GM19372 (cell line): ENCODE data around the gene BBS9.
"Not testable (repeated sequence)": the region's sequence is repeated elsewhere in the genome, so short reads cannot be mapped to it uniquely, and the experiment has no call there.

Experiments used
- ATAC-seq: cut with Tn5 transposase; IDR thresholded peaks from one replicate; pipeline ENCODE4 v1.9.1; 2021; ENCODE audit warnings: mild to moderate bottlenecking, low read depth, moderate library complexity; ENCODE audit not compliant: unreplicated experiment

Gene BBS9

DNA sequence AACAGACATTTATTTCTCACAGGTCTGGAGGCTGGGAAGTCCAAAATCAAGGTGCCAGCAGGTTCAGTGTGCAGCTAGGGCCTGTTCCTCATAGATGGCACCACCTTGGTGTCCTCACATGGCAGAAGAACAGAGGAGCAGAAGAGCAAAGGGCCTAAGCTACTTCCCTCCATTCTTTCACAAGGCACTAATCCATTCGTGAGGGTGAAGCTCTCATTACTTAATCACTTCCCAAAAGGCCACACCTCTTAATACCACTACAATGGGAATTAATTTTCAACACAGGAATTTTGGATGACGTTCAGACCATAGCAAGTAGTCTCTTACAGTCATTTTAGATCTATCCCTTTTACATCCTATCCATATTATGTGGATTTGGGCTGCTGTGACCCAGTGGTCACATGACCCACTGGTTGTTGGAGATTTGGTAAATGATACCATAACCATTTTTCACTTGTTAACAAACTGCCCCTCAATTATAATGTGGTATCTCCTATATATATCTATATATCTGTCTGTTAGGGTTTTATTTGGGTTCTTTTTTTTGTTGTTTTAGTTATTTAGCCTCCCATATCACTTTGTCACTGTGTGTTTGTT, 63.4 kb downstream of the BBS9 start:
- ATAC-seq, result no peak

GRCh38 chr7:33193308-33193864, 64.0 kb downstream of the BBS9 start:
- ATAC-seq, result no peak

GRCh38 chr7:33195264-33195663, 65.9 kb downstream of the BBS9 start:
- ATAC-seq, result no peak

GRCh38 chr7:33196221-33196620, 66.9 kb downstream of the BBS9 start:
- no peak for ATAC-seq

- no peak for ATAC-seq
Observed at GRCh38 chr7:33200282-33200681, 70.9 kb downstream of the BBS9 start.

DNA sequence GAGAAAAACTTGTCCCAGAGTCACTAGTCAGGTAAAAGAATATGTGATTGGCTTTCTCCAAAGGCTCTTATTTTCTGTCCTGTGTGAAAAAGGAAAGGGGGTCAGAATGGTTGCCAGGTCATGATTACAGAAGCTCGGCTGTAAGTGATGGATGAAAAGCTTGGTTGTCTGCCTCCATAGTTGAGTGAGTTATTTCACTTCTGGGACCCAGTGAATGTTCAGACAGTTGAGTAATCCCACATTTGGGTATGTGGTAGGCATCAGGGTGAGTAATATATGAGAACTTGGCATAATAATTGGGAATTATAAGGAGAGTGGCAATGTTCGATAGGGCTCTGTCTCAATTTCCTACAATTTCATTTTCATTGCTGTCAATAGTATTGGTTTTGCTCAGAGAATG, 72.5 kb downstream of the BBS9 start:
- ATAC-seq, result no peak

DNA sequence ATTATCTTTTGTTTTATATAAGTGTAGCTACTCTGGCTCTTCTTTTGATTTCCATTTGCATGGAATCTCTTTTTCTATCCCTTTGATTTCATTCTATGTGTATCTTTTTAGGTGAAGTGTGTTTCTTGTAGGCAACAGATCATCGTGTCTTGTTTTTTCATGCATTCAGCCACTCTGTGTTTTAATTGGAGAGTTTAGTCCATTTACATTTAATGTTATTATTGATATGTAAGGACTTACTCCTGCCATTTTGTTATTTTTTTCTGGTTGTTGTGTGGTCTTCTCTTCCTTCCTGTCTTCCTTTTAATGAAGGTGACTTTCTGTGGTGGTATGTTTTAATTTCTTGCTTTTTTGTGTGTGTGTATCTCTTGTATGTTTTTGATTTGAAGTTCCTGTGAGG, 81.6 kb downstream of the BBS9 start:
- ATAC-seq, result no peak

GRCh38 chr7:33212144-33212543, 82.8 kb downstream of the BBS9 start:
- ATAC-seq, result no peak

GRCh38 chr7:33215992-33216391, 86.6 kb downstream of the BBS9 start:
- ATAC-seq, result no peak

DNA sequence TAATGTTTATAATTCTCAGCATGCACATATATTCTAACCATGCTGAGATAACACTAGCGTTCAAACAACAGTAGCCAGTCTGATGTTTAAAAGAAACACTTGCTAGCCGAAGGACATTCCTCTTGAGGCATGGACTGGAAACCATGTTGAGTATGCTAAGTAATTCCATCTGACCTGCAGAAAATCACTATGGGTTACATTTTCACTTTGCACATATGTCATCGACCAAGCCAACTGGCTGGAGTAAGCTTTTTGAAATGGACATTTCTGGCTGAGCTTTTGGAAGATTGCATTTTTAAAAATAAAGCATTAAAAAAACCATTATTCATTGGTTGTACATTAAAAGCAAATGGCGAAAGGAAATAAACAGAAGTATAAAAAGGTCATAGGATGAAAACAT, 88.2 kb downstream of the BBS9 start:
- ATAC-seq, result no peak

DNA sequence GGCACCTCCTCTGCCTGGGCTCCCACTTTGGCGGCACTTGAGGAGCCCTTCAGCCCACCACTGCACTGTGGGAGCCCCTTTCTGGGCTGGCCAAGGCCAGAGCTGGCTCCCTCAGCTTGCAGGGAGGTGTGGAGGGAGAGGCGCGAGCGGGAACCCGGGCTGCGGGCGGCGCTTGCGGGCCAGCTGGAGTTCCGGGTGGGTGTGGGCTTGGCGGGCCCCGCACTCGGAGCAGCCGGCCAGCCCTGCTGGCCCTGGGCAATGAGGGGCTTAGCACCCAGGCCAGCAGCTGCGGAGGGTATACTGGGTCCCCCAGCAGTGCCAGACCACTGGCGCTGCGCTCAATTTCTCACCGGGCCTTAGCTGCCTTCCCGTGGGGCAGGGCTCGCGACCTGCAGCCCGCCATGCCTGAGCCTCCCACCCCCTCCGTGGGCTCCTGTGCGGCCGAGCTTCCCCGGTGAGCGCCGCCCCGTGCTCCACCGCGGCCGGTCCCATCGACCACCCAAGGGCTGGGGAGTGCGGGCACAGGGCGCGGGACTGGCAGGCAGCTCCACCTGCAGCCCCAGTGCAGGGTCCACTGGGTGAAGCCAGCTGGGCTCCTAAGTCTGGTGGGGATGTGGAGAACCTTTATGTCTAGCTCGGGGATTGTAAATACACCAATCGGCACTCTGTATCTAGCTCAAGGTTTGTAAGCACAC, 89.6 kb downstream of the BBS9 start:
- ATAC-seq, result not testable (repeated sequence)

- ATAC-seq, result no peak
Observed at GRCh38 chr7:33220231-33220630, 90.9 kb downstream of the BBS9 start.

GRCh38 chr7:33221390-33221789, 92.0 kb downstream of the BBS9 start:
- no peak for ATAC-seq

DNA sequence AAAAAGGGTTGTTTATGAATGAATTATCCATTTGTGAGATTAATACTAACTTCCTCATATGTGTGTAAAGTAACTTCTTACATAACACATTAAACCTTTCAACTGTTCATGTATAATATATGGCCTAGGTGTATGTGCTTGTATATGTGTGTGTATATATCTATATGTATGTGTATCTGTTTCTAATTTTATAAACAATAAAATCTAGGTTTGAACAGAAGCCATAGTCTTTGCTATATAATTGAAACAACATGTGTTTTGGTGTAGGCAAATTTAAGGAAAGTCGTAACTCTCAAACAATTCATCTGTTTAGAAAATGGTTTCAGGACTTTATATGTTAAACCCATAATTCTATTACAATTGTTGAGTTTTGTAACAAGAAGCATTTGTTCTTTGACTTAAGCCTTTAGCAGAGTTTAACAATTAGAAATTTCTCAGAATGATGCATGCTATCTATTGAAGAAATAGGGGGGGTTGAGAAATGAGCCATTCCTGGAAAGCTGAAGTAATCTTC, 103.3 kb downstream of the BBS9 start:
- no peak for ATAC-seq

DNA sequence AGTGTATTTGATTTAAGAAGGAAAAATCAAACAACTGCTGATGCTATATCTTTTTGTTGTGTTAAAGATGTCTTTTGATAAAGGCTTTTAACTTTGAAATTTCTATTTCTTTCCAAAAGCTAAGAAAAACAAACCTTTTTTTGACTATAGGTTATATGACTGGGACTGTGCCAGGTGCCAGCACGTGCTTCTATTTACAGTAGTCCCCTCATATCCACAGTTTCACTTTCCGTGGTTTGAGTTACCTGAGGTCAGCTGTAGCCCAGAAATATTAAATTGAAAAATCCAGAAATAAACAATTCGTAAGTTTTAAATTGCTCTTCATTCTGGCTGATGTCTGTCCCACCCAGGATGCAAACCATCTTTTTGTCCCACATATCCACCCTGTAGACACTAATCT, 104.3 kb downstream of the BBS9 start:
- no peak for ATAC-seq

DNA sequence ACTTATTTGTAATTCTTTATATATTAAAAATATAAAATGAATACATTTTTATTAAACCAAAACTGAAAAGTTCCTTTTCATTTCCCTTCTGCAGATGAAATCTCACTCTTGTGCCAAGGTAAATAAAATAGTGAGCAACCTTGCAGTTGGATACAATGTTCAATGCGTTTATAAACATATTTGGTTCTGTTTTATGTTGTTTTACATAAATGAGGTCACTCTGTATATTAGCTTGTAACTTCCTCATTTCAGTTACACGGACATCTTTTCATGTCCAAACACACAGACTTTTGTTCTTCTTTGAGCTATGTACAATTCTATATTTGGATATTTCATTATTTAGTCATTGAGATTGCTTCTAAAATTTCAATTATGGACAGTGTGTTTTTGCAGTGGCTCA, 107.7 kb downstream of the BBS9 start:
- no peak for ATAC-seq

DNA sequence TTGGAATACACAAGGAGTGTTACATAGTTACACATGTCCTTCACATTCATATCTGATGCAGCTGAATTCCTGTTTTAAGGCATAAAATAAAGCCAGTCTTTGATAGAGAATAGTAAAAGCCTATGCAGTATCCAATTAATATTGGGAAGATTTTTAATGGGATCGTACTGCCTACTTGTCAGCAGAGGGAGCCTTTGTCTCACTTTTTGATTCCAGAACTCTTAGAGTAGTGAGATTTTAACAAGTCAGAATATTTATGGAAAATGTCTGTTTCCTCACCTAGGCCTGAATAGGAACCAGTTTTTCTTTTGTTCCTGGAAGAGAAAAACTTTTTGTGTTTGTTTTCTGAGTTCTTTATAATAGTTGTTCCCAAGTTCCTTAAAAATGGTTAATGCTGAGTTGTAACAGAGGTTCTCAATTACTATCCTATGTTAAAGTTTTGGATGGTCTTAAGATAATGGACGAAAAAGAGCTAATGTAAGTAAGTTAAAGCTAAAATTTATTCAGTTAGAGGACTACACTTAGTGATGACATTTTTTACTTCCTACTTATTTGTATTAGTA, 114.0 kb downstream of the BBS9 start:
- ATAC-seq, result no peak

GRCh38 chr7:33248671-33249070, 119.3 kb downstream of the BBS9 start:
- no peak for ATAC-seq

DNA sequence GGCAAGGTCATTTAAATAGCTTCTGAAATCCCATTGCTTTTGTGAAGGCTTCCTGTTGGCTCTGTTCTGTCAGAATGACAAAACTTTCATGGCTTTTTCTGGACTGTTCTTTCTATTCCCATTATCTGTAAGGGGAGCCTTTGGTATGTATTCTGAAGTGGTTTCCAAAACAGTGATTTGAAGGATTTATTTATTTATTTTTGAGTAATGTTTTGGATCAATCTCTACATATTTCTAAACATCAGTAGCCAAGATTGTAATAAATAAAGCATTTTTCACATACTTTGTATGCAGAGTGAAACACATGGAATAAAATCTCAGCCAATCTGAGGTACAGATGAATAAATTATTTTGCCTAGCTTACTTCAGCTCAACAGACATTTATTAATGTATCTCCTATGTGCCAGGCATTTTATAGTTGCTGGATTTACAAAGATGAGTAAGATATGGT, 121.1 kb downstream of the BBS9 start:
- ATAC-seq, result no peak

GRCh38 chr7:33251301-33251700, 121.9 kb downstream of the BBS9 start:
- no peak for ATAC-seq

DNA sequence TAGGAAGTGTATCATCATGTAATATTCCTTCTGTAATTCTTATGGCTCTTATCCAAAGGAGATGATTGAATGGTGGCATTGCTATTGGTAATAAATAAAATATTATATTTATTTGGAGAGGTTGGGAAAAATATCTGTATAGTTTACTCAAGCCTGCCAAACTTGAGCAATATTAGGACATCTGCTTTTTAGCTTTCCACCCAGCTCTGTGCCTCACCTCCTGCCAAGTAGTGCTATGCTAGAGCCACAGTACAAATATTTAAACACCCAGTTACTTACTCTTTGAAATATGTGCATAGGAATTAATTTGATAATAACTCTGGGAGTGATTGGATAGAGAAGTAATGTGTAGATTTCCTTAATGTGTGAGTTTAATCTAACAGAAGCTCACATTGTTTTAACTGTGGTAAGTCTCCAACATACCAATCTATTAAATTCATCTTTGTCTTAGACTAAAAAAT, 129.2 kb downstream of the BBS9 start:
- ATAC-seq, result no peak
